Upper lobe of right lung (tissue), 1 donor: Measurements from ENCODE around the gene RAB20. TPM values are rescaled to one million over a fixed set of nuclear protein-coding genes. Genes with fewer than 3 reads are reported as not detected.

Experiments
- ATAC-seq: fragments of 200-7000 bp; cut with Tn5 transposase; one replicate; pipeline ENCODE4 v1.9.1; 2020; ENCODE audit warnings: mild to moderate bottlenecking, moderate library complexity
- DNase-seq: peaks from one replicate; pipeline ENCODE4 v3.0.0-alpha.2; 2020
- H3K27ac ChIP-seq: fragments of 200-600 bp; one replicate; pipeline ENCODE4 v1.8.0; 2022
- H3K27me3 ChIP-seq: fragments of 200-600 bp; one replicate; pipeline ENCODE4 v1.8.0; 2022; ENCODE audit warnings: mild to moderate bottlenecking
- H3K36me3 ChIP-seq: fragments of 200-600 bp; one replicate; pipeline ENCODE4 v1.8.0; 2022
- H3K4me1 ChIP-seq: fragments of 200-600 bp; one replicate; pipeline ENCODE4 v1.8.0; 2022
- H3K4me3 ChIP-seq: fragments of 200-600 bp; one replicate; pipeline ENCODE4 v1.8.0; 2022; ENCODE audit warnings: mild to moderate bottlenecking
- H3K9me3 ChIP-seq: fragments of 200-600 bp; one replicate; pipeline ENCODE4 v1.8.0; 2022
- intact Hi-C: fragments of 100-400 bp; cut with DNase I; formaldehyde crosslinking; loops from one replicate; pipeline ENCODE4 v1.11.0; 2022
- total RNA-seq: library from RNA; stranded (reverse); fragmentation: NEBNext Ultra II Directional; extraction: Animal tissue kit (Norgen Biotek cat#: 25700); gene quantifications from one replicate; pipeline ENCODE4 v1.2.1, GENCODE V29; 2021
- TF ChIP-seq, protein P1 (sequence below): fragments of 200-600 bp; IDR thresholded peaks from one replicate; pipeline ENCODE4 v1.8.0; 2022; ENCODE audit warnings: antibody characterized with exemption
- donor health status: DM: no; HTN: yes; CAD: no; lungs with severe emphysema.

RAB20 gene
- total RNA-seq, 1 donor from 2014 or later = 52.4 TPM

- no peak for ATAC-seq
- intact Hi-C loops = no loop called here
- Histone ChIP-seq H3K27me3 (no peaks in the 10 kb centered on the region), H3K36me3 (peaks cover 3% of the 10 kb centered on the region), H3K9me3 (no peaks in the 10 kb centered on the region), H3K4me1 (peaks cover 26% of the 10 kb centered on the region), H3K27ac (no peak overlapping the region), H3K4me3 (no peak overlapping the region)
- TF ChIP-seq, protein P1, sequence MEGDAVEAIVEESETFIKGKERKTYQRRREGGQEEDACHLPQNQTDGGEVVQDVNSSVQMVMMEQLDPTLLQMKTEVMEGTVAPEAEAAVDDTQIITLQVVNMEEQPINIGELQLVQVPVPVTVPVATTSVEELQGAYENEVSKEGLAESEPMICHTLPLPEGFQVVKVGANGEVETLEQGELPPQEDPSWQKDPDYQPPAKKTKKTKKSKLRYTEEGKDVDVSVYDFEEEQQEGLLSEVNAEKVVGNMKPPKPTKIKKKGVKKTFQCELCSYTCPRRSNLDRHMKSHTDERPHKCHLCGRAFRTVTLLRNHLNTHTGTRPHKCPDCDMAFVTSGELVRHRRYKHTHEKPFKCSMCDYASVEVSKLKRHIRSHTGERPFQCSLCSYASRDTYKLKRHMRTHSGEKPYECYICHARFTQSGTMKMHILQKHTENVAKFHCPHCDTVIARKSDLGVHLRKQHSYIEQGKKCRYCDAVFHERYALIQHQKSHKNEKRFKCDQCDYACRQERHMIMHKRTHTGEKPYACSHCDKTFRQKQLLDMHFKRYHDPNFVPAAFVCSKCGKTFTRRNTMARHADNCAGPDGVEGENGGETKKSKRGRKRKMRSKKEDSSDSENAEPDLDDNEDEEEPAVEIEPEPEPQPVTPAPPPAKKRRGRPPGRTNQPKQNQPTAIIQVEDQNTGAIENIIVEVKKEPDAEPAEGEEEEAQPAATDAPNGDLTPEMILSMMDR = no peak
- no peak for DNase-seq
Measured at GRCh38 chr13:110518226-110518525, 43.3 kb downstream of the RAB20 start.

DNA sequence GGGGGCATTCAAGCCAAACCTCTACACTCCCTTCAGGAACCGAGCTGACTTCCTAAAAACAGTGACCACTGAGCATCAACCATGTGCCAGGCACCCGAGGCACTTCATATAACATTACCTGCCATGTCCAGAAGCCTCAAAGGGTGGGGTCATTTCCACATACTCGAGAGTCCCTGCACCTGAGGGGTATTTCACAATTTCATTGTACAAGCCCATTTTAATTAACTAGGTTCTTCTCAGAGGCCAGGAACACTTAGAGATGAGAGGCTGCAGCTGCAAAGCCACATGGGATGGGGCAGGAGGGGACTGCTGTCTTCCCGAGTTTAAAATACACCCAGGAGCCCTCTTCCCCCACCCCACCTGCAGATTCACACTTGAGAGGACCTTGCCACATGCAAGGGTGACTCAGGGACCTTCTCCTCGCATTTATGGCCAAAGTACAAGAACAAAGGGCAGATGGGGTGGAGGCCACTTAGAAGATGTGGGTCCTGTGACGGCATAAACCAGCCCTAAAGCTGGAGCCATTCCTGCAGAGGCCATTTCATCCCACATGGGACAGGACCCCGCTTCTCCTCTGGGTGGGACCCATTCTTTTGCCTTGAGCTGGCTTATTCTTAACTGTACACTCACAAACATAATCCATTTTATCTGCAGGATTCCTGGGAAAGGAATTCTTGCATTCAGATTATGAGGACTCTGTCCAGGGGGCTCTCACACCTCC, 43.9 kb downstream of the RAB20 start:
- H3K27ac ChIP-seq = no peak overlapping the region
- no peak for DNase-seq
- no peak overlapping the region for H3K4me3 ChIP-seq
- H3K27me3 ChIP-seq = no peaks in the 10 kb centered on the region
- TF ChIP-seq, protein P1 = no peak
- H3K4me1 ChIP-seq = peaks cover 26% of the 10 kb centered on the region
- ATAC-seq = peak; percentile 24
- intact Hi-C loops = no loop called here
- peaks cover 4% of the 10 kb centered on the region for H3K36me3 ChIP-seq
- H3K9me3 ChIP-seq = no peaks in the 10 kb centered on the region

DNA sequence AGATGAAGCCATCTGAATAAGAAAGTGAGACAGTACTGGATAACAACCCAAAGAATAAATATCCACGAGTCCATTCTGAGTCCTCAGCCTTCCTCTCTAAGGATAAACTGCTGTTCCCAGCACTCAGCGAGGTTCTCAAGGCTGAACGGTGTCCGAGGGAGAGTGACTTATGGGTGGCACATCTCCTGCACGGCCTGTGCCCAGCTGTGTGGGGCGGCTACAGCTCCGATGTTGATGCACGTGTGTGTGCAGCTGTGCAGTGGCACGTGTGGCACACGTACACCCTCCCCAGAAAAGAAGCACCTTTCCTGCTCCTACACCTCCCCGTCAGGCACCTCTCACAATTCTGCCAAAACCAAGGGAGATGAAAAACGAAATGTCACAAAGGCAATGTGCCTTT, 45.0 kb downstream of the RAB20 start:
- no peaks in the 10 kb centered on the region for H3K9me3 ChIP-seq
- ATAC-seq (no peak), DNase-seq (no peak)
- H3K27me3 ChIP-seq = no peaks in the 10 kb centered on the region
- H3K27ac ChIP-seq = no peak overlapping the region
- no peak overlapping the region for H3K4me3 ChIP-seq
- H3K36me3 ChIP-seq = peaks cover 13% of the 10 kb centered on the region
- intact Hi-C loops = no loop called here
- TF ChIP-seq, protein P1 = no peak
- peaks cover 26% of the 10 kb centered on the region for H3K4me1 ChIP-seq

- intact Hi-C loops = no loop called here
- DNase-seq (no peak), ATAC-seq (no peak)
- H3K4me3 ChIP-seq = no peak overlapping the region
- no peak overlapping the region for H3K27ac ChIP-seq
- H3K4me1 ChIP-seq = peaks cover 11% of the 10 kb centered on the region
- TF ChIP-seq, protein P1 = no peak
- peaks cover 37% of the 10 kb centered on the region for H3K36me3 ChIP-seq
- no peaks in the 10 kb centered on the region for H3K9me3 ChIP-seq
- no peaks in the 10 kb centered on the region for H3K27me3 ChIP-seq
Measured at GRCh38 chr13:110512198-110512740, 49.3 kb downstream of the RAB20 start.

DNA sequence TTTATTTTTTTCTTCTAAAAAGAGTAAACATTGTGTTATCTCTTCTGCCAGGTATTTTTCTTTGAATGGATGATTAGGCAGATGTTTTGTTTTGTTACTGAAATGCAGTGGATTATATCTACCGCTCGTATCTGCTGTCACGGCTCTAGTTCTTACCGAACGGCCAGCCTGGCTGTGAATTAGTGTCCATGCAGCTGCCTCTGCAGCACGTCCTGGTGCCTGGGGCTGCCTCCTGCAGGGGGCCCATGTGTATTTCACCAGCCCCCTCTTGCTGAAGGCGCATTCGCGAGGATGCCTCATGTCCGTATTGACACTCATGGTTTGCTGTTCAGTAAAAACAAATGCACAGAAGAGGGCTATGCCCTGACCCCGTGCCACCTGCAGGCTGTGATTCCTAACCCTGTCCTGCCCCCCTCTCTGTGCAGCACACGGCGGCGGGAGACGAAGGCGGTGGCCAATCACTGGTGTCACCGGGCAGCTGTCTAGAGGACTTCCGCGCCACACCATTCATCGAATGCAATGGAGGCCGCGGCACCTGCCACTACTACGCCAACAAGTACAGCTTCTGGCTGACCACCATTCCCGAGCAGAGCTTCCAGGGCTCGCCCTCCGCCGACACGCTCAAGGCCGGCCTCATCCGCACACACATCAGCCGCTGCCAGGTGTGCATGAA, 49.9 kb downstream of the RAB20 start:
- H3K27ac ChIP-seq = no peak overlapping the region
- H3K4me3 ChIP-seq = no peak overlapping the region
- H3K36me3 ChIP-seq = peaks cover 39% of the 10 kb centered on the region
- intact Hi-C loops = no loop called here
- ATAC-seq = no peak
- H3K27me3 ChIP-seq = no peaks in the 10 kb centered on the region
- H3K4me1 ChIP-seq = peaks cover 16% of the 10 kb centered on the region
- DNase-seq = no peak
- no peaks in the 10 kb centered on the region for H3K9me3 ChIP-seq
- TF ChIP-seq, protein P1 = no peak
